Cardiac muscle cell (in vitro differentiated cells and primary cell): ENCODE data around the gene S1PR3. TPM values are rescaled to one million over a fixed set of nuclear protein-coding genes. Genes with fewer than 3 reads are reported as not detected.

Experiments
- DNase-seq, 2 donors: peaks; one replicate each; pipeline versions ENCODE4 v3.0.0 to v3.0.0-alpha.2; 2010 to 2017; ENCODE audit warnings: low read depth in 1 of 2, low spot score in 1 of 2
- H3K27ac ChIP-seq: fragments of 200-600 bp; sonication (generic); 2 replicates; pipeline ENCODE4 v1.5.1; 2016
- H3K27me3 ChIP-seq: fragments of 200-600 bp; sonication (generic); 2 replicates; pipeline ENCODE4 v1.6.0; 2016; ENCODE audit warnings: control low read depth
- H3K36me3 ChIP-seq: fragments of 200-600 bp; sonication (generic); 2 replicates; pipeline ENCODE4 v1.5.1; 2016; ENCODE audit warnings: control low read depth
- H3K4me1 ChIP-seq: fragments of 200-600 bp; sonication (generic); 2 replicates; pipeline ENCODE4 v1.8.1; 2017; ENCODE audit warnings: low read depth, mild to moderate bottlenecking, mixed run types
- H3K4me3 ChIP-seq: fragments of 200-600 bp; sonication (generic); 2 replicates; pipeline ENCODE4 v1.5.1; 2016; ENCODE audit warnings: mild to moderate bottlenecking
- H3K9me3 ChIP-seq: fragments of 200-600 bp; sonication (generic); 2 replicates; pipeline ENCODE4 v1.5.1; 2017; ENCODE audit warnings: low read depth, mild to moderate bottlenecking, control low read depth
- CTCF ChIP-seq: IDR thresholded peaks from 2 replicates; pipeline ENCODE4 v1.5.1; 2012; ENCODE audit warnings: low read depth, mild to moderate bottlenecking, low read length
- polyA plus RNA-seq: library from polyadenylated mRNA; unstranded; fragments of >200 nt; fragmentation: Nextera tagmentation; extraction: Ambion mirVana; gene quantifications from 2 replicates; pipeline ENCODE4 v1.2.1, GENCODE V29; 2016
- total RNA-seq: library from RNA; depleted of rRNA; stranded (reverse); fragments of >200 nt; gene quantifications from 2 replicates; pipeline ENCODE4 v1.2.3, GENCODE V29; 2016

The S1PR3 gene
- total and polyA plus RNA-seq, 2 experiments from 2014 or later: 10.9 to 11.3 TPM

GRCh38 chr9:88952976-88953375 is 38.3 kb upstream of the S1PR3 start:
- Histone ChIP-seq H3K4me1 (peaks cover 30% of the 10 kb centered on the region), H3K36me3 (no peaks in the 10 kb centered on the region), H3K27me3 (no peaks in the 10 kb centered on the region), H3K27ac (no peak overlapping the region), H3K4me3 (no peak overlapping the region), H3K9me3 (no peaks in the 10 kb centered on the region)
- DNase-seq: no peak
- TF ChIP-seq CTCF: no peak

GRCh38 chr9:88953381-88954029 is 37.8 kb upstream of the S1PR3 start:
- no peak overlapping the region for H3K27ac ChIP-seq
- H3K9me3 ChIP-seq: no peaks in the 10 kb centered on the region
- H3K4me1 ChIP-seq: peaks cover 35% of the 10 kb centered on the region
- no peaks in the 10 kb centered on the region for H3K36me3 ChIP-seq
- no peak for TF ChIP-seq CTCF
- H3K27me3 ChIP-seq: no peaks in the 10 kb centered on the region
- no peak overlapping the region for H3K4me3 ChIP-seq
- peak in 1 of 2 donors; percentile 72 for DNase-seq

DNA sequence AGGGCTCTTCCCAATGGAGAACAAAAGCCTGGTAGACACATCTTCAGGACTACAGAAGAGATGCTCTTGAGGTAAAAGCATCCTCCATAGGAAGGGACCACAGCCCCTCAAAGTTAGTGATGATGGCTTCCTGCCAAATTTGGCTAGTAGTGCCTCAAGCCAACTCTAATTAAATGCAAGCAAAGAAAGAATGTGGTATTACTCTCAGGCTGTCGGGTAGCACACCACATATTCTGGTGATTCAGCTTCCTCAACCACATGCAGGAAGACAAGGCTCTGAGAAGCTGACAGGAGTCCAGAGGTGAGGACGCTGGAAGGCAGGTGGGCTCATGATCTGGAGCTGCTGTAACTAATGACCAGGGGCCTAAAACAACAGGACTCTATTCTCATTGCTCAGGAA is 37.2 kb upstream of the S1PR3 start:
- Histone ChIP-seq H3K27me3 (no peaks in the 10 kb centered on the region), H3K36me3 (no peaks in the 10 kb centered on the region), H3K4me1 (peaks cover 31% of the 10 kb centered on the region), H3K4me3 (no peak overlapping the region), H3K27ac (no peak overlapping the region), H3K9me3 (no peaks in the 10 kb centered on the region)
- DNase-seq: peak in 1 of 2 donors; percentile 38
- no peak for TF ChIP-seq CTCF

DNA sequence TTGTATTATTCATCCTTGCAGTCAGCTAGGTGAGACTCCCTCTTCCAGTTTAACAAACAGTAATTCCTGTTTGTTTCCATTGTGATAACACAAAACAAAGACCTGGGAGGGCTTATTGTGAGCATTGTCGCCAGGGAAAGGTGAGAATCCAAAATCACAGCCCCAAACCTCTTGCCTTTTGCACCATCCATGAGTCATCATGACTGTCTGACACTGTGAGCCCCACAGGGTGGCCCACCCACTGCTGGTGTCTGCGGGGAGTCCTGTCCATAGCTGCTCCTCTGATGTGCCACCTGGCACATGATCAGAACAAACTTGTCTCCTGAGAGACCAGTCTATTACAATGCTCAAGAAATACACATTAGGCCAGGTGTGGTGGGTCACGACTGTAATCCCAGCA is 33.7 kb upstream of the S1PR3 start:
- Histone ChIP-seq H3K27ac (no peak overlapping the region), H3K4me3 (no peak overlapping the region), H3K27me3 (no peaks in the 10 kb centered on the region), H3K36me3 (no peaks in the 10 kb centered on the region), H3K9me3 (no peaks in the 10 kb centered on the region), H3K4me1 (peaks cover 5% of the 10 kb centered on the region)
- TF ChIP-seq CTCF: no peak
- DNase-seq: no peak

DNA sequence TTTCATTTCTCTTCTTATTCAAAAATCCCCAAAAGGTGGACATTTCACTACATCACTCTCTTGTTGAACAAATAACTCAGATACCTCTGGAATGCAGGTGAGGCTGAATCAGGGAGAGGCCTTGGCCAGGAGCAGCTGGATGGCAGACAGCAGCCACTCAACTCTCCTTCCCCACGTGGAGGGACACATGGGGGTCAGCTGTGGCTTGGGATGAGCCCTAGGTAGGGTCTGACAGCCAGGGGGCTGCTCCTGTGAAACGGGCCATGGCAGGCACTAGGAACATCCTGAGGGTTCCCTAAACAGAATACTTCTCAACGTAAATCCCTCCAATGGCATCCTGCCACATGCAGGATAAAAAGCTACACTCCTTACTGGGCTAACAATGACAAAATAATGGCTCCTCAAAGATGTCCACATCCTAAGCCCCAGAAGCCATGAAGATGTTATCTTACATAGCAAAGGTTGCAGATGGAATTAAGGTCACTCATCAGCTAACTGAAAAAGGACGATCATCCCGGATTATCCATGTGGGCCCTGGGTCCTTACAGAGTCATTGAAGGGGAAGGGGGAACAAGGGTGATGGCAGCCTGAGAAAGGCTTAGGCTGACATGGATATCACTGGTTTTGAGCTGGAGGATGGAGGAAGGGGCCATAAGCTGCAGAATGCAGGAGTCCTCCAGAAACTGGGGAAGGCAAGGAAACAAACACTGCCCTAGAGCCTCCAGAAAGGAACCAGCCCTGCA is 31.4 kb upstream of the S1PR3 start:
- DNase-seq: no peak
- no peaks in the 10 kb centered on the region for H3K9me3 ChIP-seq
- H3K27me3 ChIP-seq: no peaks in the 10 kb centered on the region
- H3K36me3 ChIP-seq: no peaks in the 10 kb centered on the region
- H3K4me1 ChIP-seq: peaks cover 5% of the 10 kb centered on the region
- no peak overlapping the region for H3K4me3 ChIP-seq
- H3K27ac ChIP-seq: no peak overlapping the region
- no peak for TF ChIP-seq CTCF
